ENCODE measurements around the gene EXOC3L4. TPM values are rescaled to one million over a fixed set of nuclear protein-coding genes. Genes with fewer than 3 reads are reported as not detected.

EXOC3L4 gene
- total and polyA plus RNA-seq, 2 donors (not counting 1 experiment from before 2014, with no cell fraction given) = 0.39 to 0.50 TPM

DNA sequence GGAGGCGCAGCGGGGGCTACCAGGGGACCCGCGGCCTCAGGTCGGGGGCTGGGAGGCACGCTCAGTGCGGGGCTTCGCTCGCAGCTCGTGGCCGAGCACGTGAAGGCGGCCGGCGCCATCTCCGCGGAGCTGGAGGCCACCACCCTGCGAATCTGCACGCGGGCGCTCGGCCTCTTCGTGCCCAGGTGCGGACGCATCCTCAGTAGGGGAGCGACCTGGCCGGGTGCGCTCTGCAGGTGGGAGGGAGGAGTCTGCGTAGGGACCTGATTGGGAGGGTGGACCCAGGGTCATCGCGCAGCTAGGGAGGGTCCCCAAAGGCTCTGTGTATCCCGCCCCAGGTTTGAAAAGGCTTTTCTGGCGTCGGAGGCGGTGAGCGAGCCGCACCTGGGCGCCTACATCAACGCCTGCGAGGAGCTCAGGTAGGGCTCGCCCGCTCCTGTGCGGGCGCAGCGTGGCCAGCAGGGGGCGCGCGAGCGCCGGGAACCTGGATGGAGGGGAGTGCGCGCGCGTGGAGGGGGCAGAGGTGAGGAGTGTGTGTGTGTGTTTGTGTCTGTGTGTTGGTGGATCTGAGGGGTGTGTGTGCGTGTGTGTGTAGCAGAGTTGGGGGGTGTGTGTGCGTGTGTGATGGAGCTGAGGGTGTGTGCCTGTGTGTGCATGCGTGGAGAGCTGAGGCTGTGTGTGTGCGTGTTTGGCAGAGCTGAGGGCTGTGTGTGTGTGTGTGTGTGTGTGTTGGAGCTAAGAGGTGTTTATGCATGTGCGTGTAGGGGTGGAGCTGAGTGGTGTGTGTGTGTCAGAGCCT lies 10.3 kb downstream of the EXOC3L4 start:
- Histone ChIP-seq H3K4me1 (ENCODE audit: control insufficient read depth, extremely low read depth, insufficient read depth, low read length) (peaks cover 9% of the 10 kb centered on the region), H3K4me2 (ENCODE audit: extremely low read depth, insufficient read depth, low read length) (no peak overlapping the region), H3K27me3 (ENCODE audit: control insufficient read depth, insufficient read depth, low read length) (peaks cover 28% of the 10 kb centered on the region), H3K79me2 (ENCODE audit: control insufficient read depth, insufficient read depth, low read length) (no peaks in the 10 kb centered on the region), H3K4me3 (replicated peaks in 1 of 4; ENCODE audit: control extremely low read depth in 1 of 4, insufficient read depth in 1 of 4, low read depth in 3 of 4, low read length in 4 of 4) (no peak overlapping the region), H3K36me3 (ENCODE audit: control insufficient read depth, insufficient read depth, low read length) (no peaks in the 10 kb centered on the region), H4K20me1 (ENCODE audit: control insufficient read depth, extremely low read depth, insufficient read depth, low read length) (no peaks in the 10 kb centered on the region), H3K9me3 (ENCODE audit: control insufficient read depth, insufficient read depth, low read depth, low read length) (no peaks in the 10 kb centered on the region), H3K9ac (ENCODE audit: insufficient read depth, low read length) (no peak overlapping the region), H3K27ac (ENCODE audit: insufficient read depth, low read length) (no peak overlapping the region), H2AFZ (ENCODE audit: low read length) (no peak overlapping the region)
- peak; percentile 42 to 69 for DNase-seq (ENCODE audit: low read depth in 2 of 2)
- TF ChIP-seq, protein P1, sequence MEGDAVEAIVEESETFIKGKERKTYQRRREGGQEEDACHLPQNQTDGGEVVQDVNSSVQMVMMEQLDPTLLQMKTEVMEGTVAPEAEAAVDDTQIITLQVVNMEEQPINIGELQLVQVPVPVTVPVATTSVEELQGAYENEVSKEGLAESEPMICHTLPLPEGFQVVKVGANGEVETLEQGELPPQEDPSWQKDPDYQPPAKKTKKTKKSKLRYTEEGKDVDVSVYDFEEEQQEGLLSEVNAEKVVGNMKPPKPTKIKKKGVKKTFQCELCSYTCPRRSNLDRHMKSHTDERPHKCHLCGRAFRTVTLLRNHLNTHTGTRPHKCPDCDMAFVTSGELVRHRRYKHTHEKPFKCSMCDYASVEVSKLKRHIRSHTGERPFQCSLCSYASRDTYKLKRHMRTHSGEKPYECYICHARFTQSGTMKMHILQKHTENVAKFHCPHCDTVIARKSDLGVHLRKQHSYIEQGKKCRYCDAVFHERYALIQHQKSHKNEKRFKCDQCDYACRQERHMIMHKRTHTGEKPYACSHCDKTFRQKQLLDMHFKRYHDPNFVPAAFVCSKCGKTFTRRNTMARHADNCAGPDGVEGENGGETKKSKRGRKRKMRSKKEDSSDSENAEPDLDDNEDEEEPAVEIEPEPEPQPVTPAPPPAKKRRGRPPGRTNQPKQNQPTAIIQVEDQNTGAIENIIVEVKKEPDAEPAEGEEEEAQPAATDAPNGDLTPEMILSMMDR (conservative IDR thresholded peaks at IDR 0.05 in 1 of 2, IDR thresholded peaks at IDR 0.05 in 1 of 2; ENCODE audit: low read depth in 1 of 2, low read length in 2 of 2) = peak; percentile 82 to 93
- TF ChIP-seq EZH2 (IDR thresholded peaks at IDR 0.05; ENCODE audit: low read length, missing control alignments) = peak; percentile 22

DNA sequence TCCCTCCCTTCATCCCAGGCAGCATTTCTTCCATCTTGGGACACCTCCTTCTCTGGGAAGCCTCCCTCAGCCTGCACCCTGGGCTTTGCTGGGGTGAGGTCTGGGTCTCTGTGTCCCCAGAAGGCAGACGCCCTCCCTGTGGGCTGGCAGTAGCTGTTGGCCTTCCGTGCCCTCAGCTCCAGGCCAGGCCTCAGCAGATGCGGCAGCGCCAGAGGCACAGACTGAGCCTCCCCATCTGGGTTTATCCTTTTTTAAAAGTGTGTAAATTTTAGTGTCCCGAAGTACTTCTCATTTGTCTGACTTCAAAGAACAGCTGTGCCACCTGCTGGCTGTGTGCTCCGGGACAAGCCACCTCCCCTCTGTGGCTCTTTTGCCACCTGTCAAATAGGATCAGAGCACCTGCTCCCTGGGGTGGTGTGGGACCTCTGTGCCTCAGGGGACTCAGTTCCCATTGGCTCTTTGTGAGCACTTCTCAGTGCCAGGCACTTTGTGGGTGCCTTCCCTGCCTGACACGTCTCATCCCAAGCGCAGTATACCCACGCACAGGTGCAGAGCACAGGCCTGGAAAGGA lies 11.1 kb downstream of the EXOC3L4 start:
- H3K79me2 ChIP-seq (ENCODE audit: control insufficient read depth, insufficient read depth, low read length) = no peaks in the 10 kb centered on the region
- H2AFZ ChIP-seq (ENCODE audit: low read length) = no peak overlapping the region
- no peak overlapping the region for H3K4me2 ChIP-seq (ENCODE audit: extremely low read depth, insufficient read depth, low read length)
- no peaks in the 10 kb centered on the region for H4K20me1 ChIP-seq (ENCODE audit: control insufficient read depth, extremely low read depth, insufficient read depth, low read length)
- DNase-seq (ENCODE audit: low read depth in 2 of 2) = no peak
- peaks cover 28% of the 10 kb centered on the region for H3K27me3 ChIP-seq (ENCODE audit: control insufficient read depth, insufficient read depth, low read length)
- no peak overlapping the region for H3K4me3 ChIP-seq (replicated peaks in 1 of 4; ENCODE audit: control extremely low read depth in 1 of 4, insufficient read depth in 1 of 4, low read depth in 3 of 4, low read length in 4 of 4)
- TF ChIP-seq EZH2 (IDR thresholded peaks at IDR 0.05; ENCODE audit: low read length, missing control alignments) = no peak
- TF ChIP-seq, protein P1 (conservative IDR thresholded peaks at IDR 0.05 in 1 of 2, IDR thresholded peaks at IDR 0.05 in 1 of 2; ENCODE audit: low read depth in 1 of 2, low read length in 2 of 2) = no peak
- H3K9me3 ChIP-seq (ENCODE audit: control insufficient read depth, insufficient read depth, low read depth, low read length) = no peaks in the 10 kb centered on the region
- H3K36me3 ChIP-seq (ENCODE audit: control insufficient read depth, insufficient read depth, low read length) = no peaks in the 10 kb centered on the region
- peaks cover 15% of the 10 kb centered on the region for H3K4me1 ChIP-seq (ENCODE audit: control insufficient read depth, extremely low read depth, insufficient read depth, low read length)
- H3K9ac ChIP-seq (ENCODE audit: insufficient read depth, low read length) = no peak overlapping the region
- no peak overlapping the region for H3K27ac ChIP-seq (ENCODE audit: insufficient read depth, low read length)

DNA sequence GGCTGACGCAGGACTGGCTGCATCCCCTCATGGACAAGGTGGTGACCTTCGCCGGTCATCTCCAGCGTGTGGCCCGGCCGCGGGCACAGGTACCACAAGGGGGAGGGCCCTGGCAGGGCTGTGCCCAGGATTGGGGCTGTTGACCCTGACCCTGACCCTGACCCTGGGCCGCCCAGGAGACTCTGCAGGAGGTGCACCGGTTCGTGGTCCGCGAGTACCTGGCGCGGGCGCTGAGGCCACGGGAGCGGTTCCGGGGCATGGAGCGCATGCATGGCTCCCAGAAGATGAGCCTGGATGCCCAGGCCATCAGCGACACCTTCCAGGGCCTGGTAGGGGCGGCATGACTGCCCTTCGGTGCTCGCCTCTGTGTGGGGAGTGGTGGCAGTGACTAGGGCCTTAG lies 12.9 kb downstream of the EXOC3L4 start:
- Histone ChIP-seq H3K4me1 (ENCODE audit: control insufficient read depth, extremely low read depth, insufficient read depth, low read length) (peaks cover 26% of the 10 kb centered on the region), H3K36me3 (ENCODE audit: control insufficient read depth, insufficient read depth, low read length) (no peaks in the 10 kb centered on the region), H3K27ac (ENCODE audit: insufficient read depth, low read length) (no peak overlapping the region), H4K20me1 (ENCODE audit: control insufficient read depth, extremely low read depth, insufficient read depth, low read length) (no peaks in the 10 kb centered on the region), H3K9ac (ENCODE audit: insufficient read depth, low read length) (no peak overlapping the region), H3K79me2 (ENCODE audit: control insufficient read depth, insufficient read depth, low read length) (no peaks in the 10 kb centered on the region), H2AFZ (ENCODE audit: low read length) (no peak overlapping the region), H3K9me3 (ENCODE audit: control insufficient read depth, insufficient read depth, low read depth, low read length) (no peaks in the 10 kb centered on the region), H3K27me3 (ENCODE audit: control insufficient read depth, insufficient read depth, low read length) (peaks cover 22% of the 10 kb centered on the region), H3K4me3 (replicated peaks in 1 of 4; ENCODE audit: control extremely low read depth in 1 of 4, insufficient read depth in 1 of 4, low read depth in 3 of 4, low read length in 4 of 4) (no peak overlapping the region), H3K4me2 (ENCODE audit: extremely low read depth, insufficient read depth, low read length) (no peak overlapping the region)
- DNase-seq (ENCODE audit: low read depth in 2 of 2) = no peak
- no peak for TF ChIP-seq EZH2 (IDR thresholded peaks at IDR 0.05; ENCODE audit: low read length, missing control alignments)
- TF ChIP-seq, protein P1 (conservative IDR thresholded peaks at IDR 0.05 in 1 of 2, IDR thresholded peaks at IDR 0.05 in 1 of 2; ENCODE audit: low read depth in 1 of 2, low read length in 2 of 2) = no peak
